ENCODE measurements around the gene MBNL1.

- TF ChIP-seq BRF2 (CRISPR knock-in tag; IDR thresholded peaks at IDR 0.05) (no peak), KAT7 (CRISPR knock-in tag; IDR thresholded peaks at IDR 0.05; ENCODE audit: borderline replicate concordance) (no peak), POLR2A (IDR thresholded peaks at IDR 0.05; ENCODE audit: insufficient read depth in 1 of 2, low read depth in 2 of 2, low read length in 2 of 2) (no peak), CTCF (CRISPR knock-in tag; IDR thresholded peaks at IDR 0.05) (no peak)
Measured at GRCh38 chr3:152405915-152406802, 137.4 kb downstream of the MBNL1 start.
